NB4 (cell line): ENCODE data around the gene TSPYL6.

Source experiments
- DNase-seq: peaks from one replicate; pipeline ENCODE4 v3.0.0; 2010; ENCODE audit warnings: low read depth
- H3K4me3 ChIP-seq: one replicate; pipeline ENCODE4 v1.5.1; 2011; ENCODE audit warnings: mild to moderate bottlenecking, low read depth, low read length, moderate library complexity
- CTCF ChIP-seq: IDR thresholded peaks from one replicate; pipeline ENCODE4 v1.5.1; 2012; ENCODE audit warnings: low read depth, low read length
- MAX ChIP-seq: IDR thresholded peaks from 2 replicates; pipeline ENCODE4 v1.6.1; 2011; ENCODE audit warnings: low read depth, low read length
- MYC ChIP-seq: IDR thresholded peaks from 2 replicates; pipeline ENCODE4 v1.6.1; 2011; ENCODE audit warnings: low read depth, low read length
- POLR2A ChIP-seq: IDR thresholded peaks from 2 replicates; pipeline ENCODE4 v1.6.1; 2011; ENCODE audit warnings: mild to moderate bottlenecking; ENCODE audit not compliant: insufficient read length; ENCODE audit errors: extremely low read depth

The TSPYL6 gene

GRCh38 chr2:54233832-54234649 is 22.0 kb downstream of the TSPYL6 start:
- no peak for TF ChIP-seq MYC
- TF ChIP-seq MAX: no peak
- TF ChIP-seq CTCF: no peak
- no peak for TF ChIP-seq POLR2A

GRCh38 chr2:54228945-54229344 is 27.1 kb downstream of the TSPYL6 start:
- H3K4me3 ChIP-seq: no peak overlapping the region
- TF ChIP-seq MAX (no peak), MYC (no peak), CTCF (no peak), POLR2A (no peak)
- DNase-seq: no peak

More at GRCh38 chr2:54233832-54234649, 22.0 kb downstream of the TSPYL6 start:
- DNase-seq: no peak
- no peak overlapping the region for H3K4me3 ChIP-seq

GRCh38 chr2:54227798-54228197 is 28.2 kb downstream of the TSPYL6 start:
- DNase-seq: no peak
- no peak overlapping the region for H3K4me3 ChIP-seq
- TF ChIP-seq POLR2A: no peak
- no peak for TF ChIP-seq CTCF
- TF ChIP-seq MYC: no peak
- TF ChIP-seq MAX: no peak

- no peak for TF ChIP-seq MYC
- TF ChIP-seq CTCF: no peak
- TF ChIP-seq MAX: no peak
- TF ChIP-seq POLR2A: no peak
- no peak overlapping the region for H3K4me3 ChIP-seq
- no peak for DNase-seq
Measured at GRCh38 chr2:54226260-54226659, 29.8 kb downstream of the TSPYL6 start.

GRCh38 chr2:54224997-54225396 is 31.0 kb downstream of the TSPYL6 start:
- DNase-seq: no peak
- no peak overlapping the region for H3K4me3 ChIP-seq
- TF ChIP-seq POLR2A (no peak), CTCF (no peak), MAX (no peak), MYC (no peak)
